CD8-positive, alpha-beta memory T cell (primary cell): ENCODE results near the gene SMARCA2. TPM values are rescaled to one million over a fixed set of nuclear protein-coding genes. Genes with fewer than 3 reads are reported as not detected.

Source experiments
- CTCF ChIA-PET: fragments of 350-600 bp; sonication (Branson Sonifier 250); formaldehyde crosslinking; loops from one replicate; lab custom pipeline; 2021; ENCODE audit warnings: antibody characterized with exemption; lab: Charles Lee
- POLR2A ChIA-PET: fragments of 350-600 bp; sonication (Branson Sonifier 250); formaldehyde crosslinking; loops from one replicate; lab custom pipeline; 2021; ENCODE audit warnings: antibody characterized with exemption; lab: Charles Lee
- DNase-seq, 5 donors: peaks; one replicate each; pipeline versions ENCODE4 v3.0.0 to v3.0.0-alpha.2; 2020 to 2022; ENCODE audit warnings: mixed read lengths in 1 of 5
- H3K27ac ChIP-seq: one replicate; pipeline ENCODE4 v1.7.0; 2013; ENCODE audit warnings: low read depth, mild to moderate bottlenecking, low read length, moderate library complexity
- H3K27me3 ChIP-seq: 2 replicates; pipeline ENCODE4 v1.7.0; 2013; ENCODE audit warnings: low read length, mild to moderate bottlenecking; ENCODE audit not compliant: insufficient read depth, poor library complexity, severe bottlenecking
- H3K36me3 ChIP-seq: 2 replicates; pipeline ENCODE4 v1.7.0; 2013; ENCODE audit warnings: mild to moderate bottlenecking, low read length, moderate library complexity; ENCODE audit not compliant: insufficient read depth
- H3K4me1 ChIP-seq: 2 replicates; pipeline ENCODE4 v1.7.0; 2013; ENCODE audit warnings: mild to moderate bottlenecking, low read length, moderate library complexity; ENCODE audit not compliant: insufficient read depth
- H3K4me3 ChIP-seq: 2 replicates; pipeline ENCODE4 v1.7.0; 2013; ENCODE audit warnings: mild to moderate bottlenecking, low read length
- H3K9me3 ChIP-seq: 2 replicates; pipeline ENCODE4 v1.7.0; 2013; ENCODE audit warnings: mild to moderate bottlenecking, low read length
- H3K27ac Mint-ChIP-seq, 8 donors: one replicate each; pipeline ENCODE4 v1.8.0; 2020 to 2021; ENCODE audit warnings: mixed read lengths in 8 of 8, mild to moderate bottlenecking in 6 of 8, inconsistent platforms in 3 of 8, moderate library complexity in 3 of 8
- H3K27me3 Mint-ChIP-seq, 2 donors: one replicate each; pipeline ENCODE4 v1.8.0; 2020 to 2021; ENCODE audit warnings: mixed read lengths in 2 of 2, mild to moderate bottlenecking in 1 of 2, moderate library complexity in 1 of 2
- H3K36me3 Mint-ChIP-seq, 3 donors: one replicate each; pipeline ENCODE4 v1.8.0; 2020 to 2021; ENCODE audit warnings: mixed read lengths in 3 of 3, inconsistent platforms in 1 of 3, mild to moderate bottlenecking in 1 of 3
- H3K4me1 Mint-ChIP-seq, 3 donors: one replicate each; pipeline ENCODE4 v1.8.0; 2020 to 2021; ENCODE audit warnings: mixed read lengths in 3 of 3, inconsistent platforms in 1 of 3, mild to moderate bottlenecking in 1 of 3
- H3K4me3 Mint-ChIP-seq, 7 donors: one replicate each; pipeline ENCODE4 v1.8.0; 2020 to 2021; ENCODE audit warnings: mixed read lengths in 7 of 7, mild to moderate bottlenecking in 6 of 7, moderate library complexity in 4 of 7, inconsistent platforms in 2 of 7
- H3K9me3 Mint-ChIP-seq, 5 donors: one replicate each; pipeline ENCODE4 v1.8.0; 2020 to 2022; ENCODE audit warnings: mixed read lengths in 5 of 5, mild to moderate bottlenecking in 3 of 5, moderate library complexity in 2 of 5, inconsistent platforms in 1 of 5
- polyA plus RNA-seq: library from polyadenylated mRNA; unstranded; fragments of 300-500 nt; fragmentation: Illumina TruSeq; gene quantifications from one replicate; pipeline ENCODE4 v1.2.3, GENCODE V29; 2021
- total RNA-seq, 2 experiments: library from RNA; stranded (reverse); gene quantifications; one replicate each; pipeline ENCODE4 v1.2.3, GENCODE V29; 2021

The SMARCA2 gene
- total and polyA plus RNA-seq, 3 experiments from 2014 or later = 56.7 to 156 (median 145) TPM

GRCh38 chr9:2216591-2216990 is 201.4 kb downstream of the SMARCA2 start:
- ChIA-PET CTCF (no interaction called here), POLR2A (no interaction called here)
- H3K27me3 Mint-ChIP-seq = no peaks in the 10 kb centered on the region

GRCh38 chr9:2217540-2217939 is 202.4 kb downstream of the SMARCA2 start:
- POLR2A ChIA-PET = no interaction called here
- H3K27me3 Mint-ChIP-seq = no peaks in the 10 kb centered on the region
- no peak overlapping the region for H3K27ac Mint-ChIP-seq
- Histone ChIP-seq H3K27ac (no peak overlapping the region), H3K27me3 (no peaks in the 10 kb centered on the region), H3K4me3 (no peak overlapping the region), H3K4me1 (no peaks in the 10 kb centered on the region), H3K36me3 (no peaks in the 10 kb centered on the region), H3K9me3 (no peaks in the 10 kb centered on the region)
- H3K4me1 Mint-ChIP-seq = no peaks in the 10 kb centered on the region
- no peak overlapping the region for H3K4me3 Mint-ChIP-seq
- CTCF ChIA-PET = no interaction called here
- peaks cover 0 to 6% (median 0%) of the 10 kb centered on the region in 5 donors for H3K9me3 Mint-ChIP-seq
- DNase-seq = no peak
- H3K36me3 Mint-ChIP-seq = peaks cover 1 to 13% (median 8%) of the 10 kb centered on the region in 3 donors

More at GRCh38 chr9:2216591-2216990, 201.4 kb downstream of the SMARCA2 start:
- no peak for DNase-seq
- no peak overlapping the region for H3K27ac Mint-ChIP-seq
- no peak overlapping the region for H3K4me3 Mint-ChIP-seq
- Histone ChIP-seq H3K9me3 (no peaks in the 10 kb centered on the region), H3K27me3 (no peaks in the 10 kb centered on the region), H3K4me1 (no peaks in the 10 kb centered on the region), H3K27ac (no peak overlapping the region), H3K4me3 (no peak overlapping the region), H3K36me3 (no peaks in the 10 kb centered on the region)
- H3K36me3 Mint-ChIP-seq = peaks cover 1 to 15% (median 8%) of the 10 kb centered on the region in 3 donors
- peaks cover 0 to 6% (median 0%) of the 10 kb centered on the region in 5 donors for H3K9me3 Mint-ChIP-seq
- H3K4me1 Mint-ChIP-seq = no peaks in the 10 kb centered on the region

GRCh38 chr9:2220036-2220435 is 204.9 kb downstream of the SMARCA2 start:
- no peaks in the 10 kb centered on the region for H3K4me1 ChIP-seq
- Mint-ChIP-seq H3K4me1 (no peaks in the 10 kb centered on the region), H3K27me3 (no peaks in the 10 kb centered on the region), H3K27ac (no peak overlapping the region), H3K4me3 (no peak overlapping the region), H3K9me3 (peaks cover 0 to 7% (median 0%) of the 10 kb centered on the region in 5 donors), H3K36me3 (peaks cover 1 to 17% (median 8%) of the 10 kb centered on the region in 3 donors)
- no peak overlapping the region for H3K27ac ChIP-seq
- ChIA-PET CTCF (no interaction called here), POLR2A (no interaction called here)
- H3K9me3 ChIP-seq = no peaks in the 10 kb centered on the region
- no peaks in the 10 kb centered on the region for H3K27me3 ChIP-seq
- H3K36me3 ChIP-seq = no peaks in the 10 kb centered on the region
- no peak for DNase-seq
- no peak overlapping the region for H3K4me3 ChIP-seq

GRCh38 chr9:2227144-2227867 is 212.2 kb downstream of the SMARCA2 start:
- H3K36me3 Mint-ChIP-seq = peaks cover 0 to 13% (median 4%) of the 10 kb centered on the region in 3 donors
- no peak overlapping the region for H3K4me3 Mint-ChIP-seq
- DNase-seq = no peak
- no peaks in the 10 kb centered on the region for H3K4me1 Mint-ChIP-seq
- H3K27me3 Mint-ChIP-seq = no peaks in the 10 kb centered on the region
- ChIA-PET POLR2A (no interaction called here), CTCF (no interaction called here)
- H3K9me3 Mint-ChIP-seq = peaks cover 0 to 8% (median 5%) of the 10 kb centered on the region in 5 donors
- H3K9me3 ChIP-seq = no peaks in the 10 kb centered on the region
- no peaks in the 10 kb centered on the region for H3K27me3 ChIP-seq
- no peaks in the 10 kb centered on the region for H3K4me1 ChIP-seq
- H3K36me3 ChIP-seq = no peaks in the 10 kb centered on the region
- no peak overlapping the region for H3K4me3 ChIP-seq
- H3K27ac ChIP-seq = no peak overlapping the region
- H3K27ac Mint-ChIP-seq = no peak overlapping the region

- ChIA-PET CTCF (no interaction called here), POLR2A (no interaction called here)
- H3K4me1 Mint-ChIP-seq = no peaks in the 10 kb centered on the region
- no peaks in the 10 kb centered on the region for H3K4me1 ChIP-seq
- H3K27ac ChIP-seq = no peak overlapping the region
- H3K9me3 ChIP-seq = no peaks in the 10 kb centered on the region
- H3K27me3 Mint-ChIP-seq = no peaks in the 10 kb centered on the region
- no peak overlapping the region for H3K4me3 Mint-ChIP-seq
- peaks cover 0 to 13% (median 4%) of the 10 kb centered on the region in 3 donors for H3K36me3 Mint-ChIP-seq
- peaks cover 0 to 5% (median 5%) of the 10 kb centered on the region in 5 donors for H3K9me3 Mint-ChIP-seq
- no peak overlapping the region for H3K4me3 ChIP-seq
- no peaks in the 10 kb centered on the region for H3K27me3 ChIP-seq
- H3K36me3 ChIP-seq = no peaks in the 10 kb centered on the region
- no peak for DNase-seq
- H3K27ac Mint-ChIP-seq = no peak overlapping the region
These were observed 213.0 kb downstream of the SMARCA2 start for GRCh38 chr9:2228132-2228531.

- H3K9me3 ChIP-seq = no peaks in the 10 kb centered on the region
- ChIA-PET POLR2A (no interaction called here), CTCF (no interaction called here)
- H3K9me3 Mint-ChIP-seq = peaks cover 0 to 5% (median 5%) of the 10 kb centered on the region in 5 donors
- H3K4me3 ChIP-seq = no peak overlapping the region
- no peaks in the 10 kb centered on the region for H3K36me3 ChIP-seq
- H3K36me3 Mint-ChIP-seq = peaks cover 0 to 13% (median 4%) of the 10 kb centered on the region in 3 donors
- H3K27ac Mint-ChIP-seq = no peak overlapping the region
- no peak for DNase-seq
- no peak overlapping the region for H3K4me3 Mint-ChIP-seq
- no peaks in the 10 kb centered on the region for H3K4me1 Mint-ChIP-seq
- H3K27me3 Mint-ChIP-seq = no peaks in the 10 kb centered on the region
- no peaks in the 10 kb centered on the region for H3K27me3 ChIP-seq
- no peaks in the 10 kb centered on the region for H3K4me1 ChIP-seq
- H3K27ac ChIP-seq = no peak overlapping the region
These were observed 213.5 kb downstream of the SMARCA2 start for GRCh38 chr9:2228641-2229040.

- H3K4me1 Mint-ChIP-seq = no peaks in the 10 kb centered on the region
- no peak overlapping the region for H3K27ac Mint-ChIP-seq
- Histone ChIP-seq H3K27me3 (no peaks in the 10 kb centered on the region), H3K36me3 (no peaks in the 10 kb centered on the region), H3K27ac (no peak overlapping the region), H3K4me3 (no peak overlapping the region), H3K4me1 (no peaks in the 10 kb centered on the region), H3K9me3 (no peaks in the 10 kb centered on the region)
- POLR2A ChIA-PET = no interaction called here
- no peak for DNase-seq
- H3K9me3 Mint-ChIP-seq = peaks cover 0 to 5% (median 5%) of the 10 kb centered on the region in 5 donors
- no peak overlapping the region for H3K4me3 Mint-ChIP-seq
- CTCF ChIA-PET = no interaction called here
- H3K27me3 Mint-ChIP-seq = no peaks in the 10 kb centered on the region
- peaks cover 0 to 12% (median 4%) of the 10 kb centered on the region in 3 donors for H3K36me3 Mint-ChIP-seq
These were observed 214.1 kb downstream of the SMARCA2 start for GRCh38 chr9:2229109-2229721.

- H3K27ac ChIP-seq = no peak overlapping the region
- no peak overlapping the region for H3K4me3 ChIP-seq
- CTCF ChIA-PET = no interaction called here
- no peak overlapping the region for H3K4me3 Mint-ChIP-seq
- no peaks in the 10 kb centered on the region for H3K27me3 Mint-ChIP-seq
- DNase-seq = no peak
- H3K36me3 Mint-ChIP-seq = peaks cover 0 to 9% (median 4%) of the 10 kb centered on the region in 3 donors
- H3K4me1 ChIP-seq = no peaks in the 10 kb centered on the region
- H3K36me3 ChIP-seq = no peaks in the 10 kb centered on the region
- H3K27me3 ChIP-seq = no peaks in the 10 kb centered on the region
- POLR2A ChIA-PET = no interaction called here
- H3K9me3 ChIP-seq = no peaks in the 10 kb centered on the region
- H3K9me3 Mint-ChIP-seq = peaks cover 0 to 5% (median 5%) of the 10 kb centered on the region in 5 donors
- H3K27ac Mint-ChIP-seq = no peak overlapping the region
- no peaks in the 10 kb centered on the region for H3K4me1 Mint-ChIP-seq
These were observed 215.2 kb downstream of the SMARCA2 start for GRCh38 chr9:2230362-2230761.
